ENCODE results near the gene CETP. TPM values are rescaled to one million over a fixed set of nuclear protein-coding genes. Genes with fewer than 3 reads are reported as not detected.

The CETP gene
- total and polyA plus RNA-seq, 2 of the 8 experiments (the other 6 are each of a cell fraction or from before 2014, with no cell fraction given), result not detected

DNA sequence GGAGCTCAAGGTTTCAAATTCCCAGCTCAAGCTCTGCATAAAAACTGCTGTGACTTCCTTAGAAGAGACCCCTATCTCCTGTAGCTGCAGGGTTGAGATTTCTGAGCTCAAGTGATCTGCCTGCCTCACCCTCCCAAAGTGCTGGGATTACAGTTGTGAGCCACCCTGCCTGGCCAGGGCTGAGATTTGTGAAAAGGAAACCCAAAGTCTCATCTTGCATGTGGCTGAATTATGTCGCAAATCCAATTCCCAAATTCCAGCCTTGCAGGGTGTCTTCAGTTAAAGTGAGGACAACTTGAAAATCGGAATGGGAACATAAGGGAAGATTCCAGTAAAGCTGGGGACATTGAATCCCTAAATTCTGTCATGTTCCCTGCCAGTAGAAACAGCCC is 14.2 kb upstream of the CETP start:
- Histone ChIP-seq H3K4me1 (replicated peaks in 1 of 4; ENCODE audit: control insufficient read depth in 3 of 4, insufficient read depth in 4 of 4, low read length in 3 of 4) (no peaks in the 10 kb centered on the region), H4K20me1 (replicated peaks in 1 of 2; ENCODE audit: control insufficient read depth in 1 of 2, insufficient read depth in 2 of 2, low read length in 2 of 2) (peaks cover 0 to 2% of the 10 kb centered on the region in 2 experiments), H3K79me1 (ENCODE audit: low read depth, low read length) (no peaks in the 10 kb centered on the region), H3K4me3 (ENCODE audit: extremely low read depth in 1 of 4, insufficient read depth in 2 of 4, low read depth in 3 of 4, low read length in 4 of 4) (no peak overlapping the region), H2BK120ac (replicated peaks; ENCODE audit: low read depth, low read length) (no peak overlapping the region), H3K9ac (replicated peaks in 1 of 4; ENCODE audit: extremely low read depth in 1 of 4, low read depth in 3 of 4, low read length in 3 of 4) (no peak overlapping the region), H3K9me3 (ENCODE audit: insufficient read depth in 2 of 2, low read depth in 1 of 2, low read length in 1 of 2) (no peaks in the 10 kb centered on the region), H2BK5ac (ENCODE audit: low read depth, low read length) (no peak overlapping the region), H3K14ac (ENCODE audit: insufficient read length) (no peak overlapping the region), H3K23me2 (ENCODE audit: low read depth, low read length) (no peaks in the 10 kb centered on the region), H4K91ac (replicated peaks; ENCODE audit: insufficient read length, low read length) (no peak overlapping the region), H3K79me2 (ENCODE audit: control insufficient read depth in 1 of 2, insufficient read depth in 2 of 2, low read length in 2 of 2) (no peaks in the 10 kb centered on the region), H3K4me2 (ENCODE audit: insufficient read depth in 1 of 2, low read depth in 2 of 2, low read length in 2 of 2) (no peak overlapping the region), H2BK12ac (ENCODE audit: low read depth, low read length) (no peak overlapping the region), H2BK15ac (ENCODE audit: low read length) (no peak overlapping the region), H3K27ac (ENCODE audit: low read depth, low read length) (no peak overlapping the region), H3K23ac (ENCODE audit: insufficient read length) (no peak overlapping the region), H2AFZ (ENCODE audit: low read length) (no peak overlapping the region), H3K56ac (replicated peaks; ENCODE audit: insufficient read length, low read depth, low read length) (no peak overlapping the region), H3K4ac (replicated peaks; ENCODE audit: insufficient read length, low read depth, low read length) (no peak overlapping the region), H3K18ac (ENCODE audit: extremely low read depth, low read length) (no peak overlapping the region), H4K8ac (ENCODE audit: extremely low read depth, insufficient read depth, low read length) (no peak overlapping the region), H3K27me3 (replicated peaks in 1 of 4; ENCODE audit: control insufficient read depth in 3 of 4, extremely low read depth in 1 of 4, insufficient read depth in 3 of 4, low read length in 3 of 4) (no peaks in the 10 kb centered on the region), H4K5ac (ENCODE audit: insufficient read length, low read depth, low read length) (no peak overlapping the region), H3K36me3 (ENCODE audit: control insufficient read depth in 2 of 4, insufficient read depth in 4 of 4, low read length in 3 of 4) (peaks cover 3 to 22% (median 15%) of the 10 kb centered on the region in 4 experiments; a peak in 5 of 8 replicates), H2AK5ac (ENCODE audit: low read depth, low read length) (no peak overlapping the region), H2BK20ac (ENCODE audit: low read length) (no peak overlapping the region)
- no peak for FAIRE-seq
- no peak for TF ChIP-seq RFX5 (IDR thresholded peaks at IDR 0.05; ENCODE audit: borderline replicate concordance, low read depth, low read length)
- no peak for TF ChIP-seq TAF7 (optimal IDR thresholded peaks at IDR 0.05; ENCODE audit: borderline replicate concordance, low read depth, low read length)
- no peak for TF ChIP-seq ATF3 (IDR thresholded peaks at IDR 0.05; ENCODE audit: insufficient read depth, low read depth, low read length)
- no peak for TF ChIP-seq SRF (IDR thresholded peaks at IDR 0.05; ENCODE audit: low read depth, low read length)
- TF ChIP-seq, protein P1, sequence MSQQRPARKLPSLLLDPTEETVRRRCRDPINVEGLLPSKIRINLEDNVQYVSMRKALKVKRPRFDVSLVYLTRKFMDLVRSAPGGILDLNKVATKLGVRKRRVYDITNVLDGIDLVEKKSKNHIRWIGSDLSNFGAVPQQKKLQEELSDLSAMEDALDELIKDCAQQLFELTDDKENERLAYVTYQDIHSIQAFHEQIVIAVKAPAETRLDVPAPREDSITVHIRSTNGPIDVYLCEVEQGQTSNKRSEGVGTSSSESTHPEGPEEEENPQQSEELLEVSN (IDR thresholded peaks at IDR 0.05), result no peak
- no peak for TF ChIP-seq MAFK (IDR thresholded peaks at IDR 0.05; ENCODE audit: low read depth, low read length)
- no peak for TF ChIP-seq JUND (IDR thresholded peaks at IDR 0.05; ENCODE audit: low read length)
- TF ChIP-seq HDAC2 (IDR thresholded peaks at IDR 0.05; ENCODE audit: borderline replicate concordance in 1 of 2, low read depth in 2 of 2, low read length in 2 of 2), result no peak
- TF ChIP-seq ASH2L (IDR thresholded peaks at IDR 0.05; ENCODE audit: low read length), result no peak
- no peak for TF ChIP-seq EP300 (IDR thresholded peaks at IDR 0.05; ENCODE audit: borderline replicate concordance in 1 of 2, low read depth in 2 of 2, low read length in 2 of 2)
- TF ChIP-seq PHF8 (conservative IDR thresholded peaks at IDR 0.05; ENCODE audit: low read depth, low read length), result no peak
- TF ChIP-seq ZNF274 (IDR thresholded peaks at IDR 0.05; ENCODE audit: borderline replicate concordance, extremely low read depth, low read length), result no peak
- POLR2A ChIA-PET (ENCODE audit: partially characterized antibody), result interaction anchor here (0.6 to 8.0 kb wide), 5 partner anchors 13 to 262 kb away, joined by 3 to 125 read pairs (median 3); partner anchors contain the start of gene HERPUD1
- CTCF ChIA-PET (ENCODE audit: partially characterized antibody), result interaction anchor here (0.6 to 2.0 kb wide), 8 partner anchors 9 to 477 kb away, joined by 3 to 8 read pairs (median 4); partner anchors contain the start of gene CETP
- 100% methylated on average over 2 of the region's 2 CpGs; no CpG with 5 or more reads in 1 of the 2 experiments for WGBS, 2 experiments (ENCODE audit: extremely low coverage in 1 of 2, insufficient coverage in 1 of 2, insufficient read length in 1 of 2, insufficient replicate concordance in 2 of 2, low coverage in 1 of 2, low lambda C conversion rate in 2 of 2, missing lambda C conversion rate in 1 of 2)
- DNase-seq (ENCODE audit: low read depth in 1 of 2, low spot score in 2 of 2), result no peak
